ENCODE measurements around the gene SIX1. TPM values are rescaled to one million over a fixed set of nuclear protein-coding genes. Genes with fewer than 3 reads are reported as not detected.
A peak's percentile ranks its signal among the peaks of the same experiment; 100 is the strongest.

The SIX1 gene
- total and polyA plus RNA-seq, 2 of the 13 experiments (the other 11 are each of a cell fraction or from before 2014, with no cell fraction given), result 1.7 to 6.5 TPM

DNA sequence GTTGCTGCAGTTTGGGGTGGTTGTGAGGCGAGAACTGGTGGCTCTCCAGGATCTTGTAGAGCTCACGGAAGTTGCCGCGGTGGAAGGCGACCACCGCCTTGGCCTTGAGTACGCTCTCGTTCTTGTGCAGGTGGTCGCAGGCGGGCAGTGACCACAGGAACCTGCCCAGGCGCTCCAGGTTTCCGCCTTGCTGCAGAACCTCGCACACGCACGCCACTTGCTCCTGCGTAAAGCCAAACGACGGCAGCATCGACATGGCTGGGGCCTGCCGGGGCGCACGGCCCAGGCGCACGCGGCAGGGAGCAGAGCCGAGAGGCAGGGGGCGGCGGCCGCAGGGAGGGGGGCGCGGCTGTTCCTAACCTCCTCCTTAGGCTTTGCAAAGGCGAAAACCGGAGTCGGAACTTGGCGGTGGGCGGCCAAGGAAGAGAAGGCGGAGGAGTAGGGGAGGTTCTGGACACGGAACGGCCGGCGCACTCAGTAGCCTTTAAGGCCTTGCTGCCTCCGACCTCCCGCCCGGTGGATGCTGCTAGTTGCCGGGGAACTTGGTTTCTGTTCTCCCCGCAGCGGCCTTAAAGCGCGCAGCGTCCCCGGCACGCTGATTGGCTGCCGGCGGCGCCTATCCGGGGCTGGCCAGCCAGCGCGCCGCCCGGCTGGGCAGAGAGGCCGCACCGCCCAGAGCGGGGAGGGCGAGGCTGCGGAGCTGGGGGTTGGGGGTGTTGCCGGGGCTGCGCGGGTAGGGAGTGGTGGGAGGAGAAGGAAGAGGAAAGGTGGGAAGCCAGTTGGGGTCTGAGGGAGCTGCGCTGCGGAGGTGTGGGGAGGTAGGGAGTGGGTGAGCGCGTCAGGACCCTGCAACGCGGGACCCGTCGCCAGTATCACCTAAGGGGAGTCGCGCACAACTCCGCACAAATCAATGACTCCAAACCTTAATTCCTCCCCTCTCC is at the start of gene SIX1 (continued):
- TF ChIP-seq SOX5 (CRISPR knock-in tag; IDR thresholded peaks at IDR 0.05; ENCODE audit: borderline replicate concordance) (peak; percentile 48; the same call in 1 of the 2 replicates), IRX3 (CRISPR knock-in tag; IDR thresholded peaks at IDR 0.05; ENCODE audit: borderline replicate concordance, low read depth) (peak; percentile 55; the same call in 1 of the 2 replicates), ETV6 (CRISPR knock-in tag; conservative IDR thresholded peaks at IDR 0.05) (0 out of 2 replicates have a peak, but pooled peaks have one; percentile 9), ZNF614 (CRISPR knock-in tag; IDR thresholded peaks at IDR 0.05; ENCODE audit: borderline replicate concordance) (peak; percentile 57; the same call in 1 of the 2 replicates), ZFX (CRISPR knock-in tag; IDR thresholded peaks at IDR 0.05; ENCODE audit: low read depth) (peak; percentile 95), SOX13 (IDR thresholded peaks at IDR 0.05) (no peak), SOX13 (CRISPR knock-in tag; conservative IDR thresholded peaks at IDR 0.05 in 1 of 2, IDR thresholded peaks at IDR 0.05 in 1 of 2) (0 out of 4 replicates have a peak, but pooled peaks of 1 of the 2 experiments have one; percentile 1), ZNF839 (CRISPR knock-in tag; IDR thresholded peaks at IDR 0.05; ENCODE audit: borderline replicate concordance) (no peak), ZNF441 (CRISPR knock-in tag; IDR thresholded peaks at IDR 0.05; ENCODE audit: borderline replicate concordance) (peak; percentile 69), NR3C1 (CRISPR knock-in tag; IDR thresholded peaks at IDR 0.05) (no peak), EED (CRISPR knock-in tag; IDR thresholded peaks at IDR 0.05) (peak; percentile 96), ZNF354B (CRISPR knock-in tag; IDR thresholded peaks at IDR 0.05) (0 out of 2 replicates have a peak, but pooled peaks have one; percentile 65), ZBTB38 (CRISPR knock-in tag; IDR thresholded peaks at IDR 0.05) (peak; percentile 66; the same call in 1 of the 2 replicates), ZNF552 (CRISPR knock-in tag; IDR thresholded peaks at IDR 0.05; ENCODE audit: borderline replicate concordance) (0 out of 2 replicates have a peak, but pooled peaks have one; percentile 30), ZNF263 (CRISPR knock-in tag; IDR thresholded peaks at IDR 0.05) (peak; percentile 36), MED1 (CRISPR knock-in tag; IDR thresholded peaks at IDR 0.05) (peak; percentile 53), KMT2B (CRISPR knock-in tag; IDR thresholded peaks at IDR 0.05) (peak; percentile 52; the same call in 1 of the 2 replicates), NRL (CRISPR knock-in tag; IDR thresholded peaks at IDR 0.05; ENCODE audit: borderline replicate concordance) (0 out of 2 replicates have a peak, but pooled peaks have one; percentile 11), YEATS2 (CRISPR knock-in tag; IDR thresholded peaks at IDR 0.05; ENCODE audit: borderline replicate concordance) (peak; percentile 23; the same call in 1 of the 2 replicates), ZNF160 (CRISPR knock-in tag; IDR thresholded peaks at IDR 0.05) (peak; percentile 46; the same call in 1 of the 2 replicates), ZSCAN29 (CRISPR knock-in tag; conservative IDR thresholded peaks at IDR 0.05) (peak; percentile 51; the same call in 1 of the 2 replicates)
